GM12892 (cell line): ENCODE results near the gene VCL.

Experiments
- POLR2A ChIP-seq: IDR thresholded peaks from 2 replicates; pipeline ENCODE4 v1.6.1; 2011; ENCODE audit warnings: low read depth, low read length, control low read depth
- POLR2AphosphoS5 ChIP-seq: IDR thresholded peaks from 2 replicates; pipeline ENCODE4 v1.6.1; 2011; ENCODE audit warnings: low read depth, low read length, control low read depth

- TF ChIP-seq POLR2A, result no peak
- TF ChIP-seq POLR2AphosphoS5, result no peak
These were observed 55.1 kb downstream of the VCL start for GRCh38 chr10:74052994-74053393.
